K562 (cell line): ENCODE results near the gene NAV2. TPM values are rescaled to one million over a fixed set of nuclear protein-coding genes. Genes with fewer than 3 reads are reported as not detected.

ENCODE experiments used
- ATAC-seq: fragments of 200-7000 bp; cut with Tn5 transposase; 3 replicates; pipeline ENCODE4 v1.9.1; 2020; ENCODE audit warnings: moderate library complexity
- BruUV-seq: library from RNA; stranded (reverse); fragments of 400-500 nt; replicated peaks from 2 replicates; lab custom pipeline; 2021; lab: Mats Ljungman, UMichigan
- CTCF ChIA-PET: fragments of 300-600 bp; formaldehyde crosslinking; extraction: SDS; loops from one replicate; lab custom pipeline; 2021; ENCODE audit warnings: low intra/inter-chr PET ratio; lab: Yijun Ruan, JAX
- POLR2A ChIA-PET: fragments of 300-600, 350-650 bp; sonication (Branson Sonifier 250); formaldehyde crosslinking; extraction: SDS; loops from one replicate; lab custom pipeline; 2021; ENCODE audit warnings: antibody characterized with exemption, inconsistent platforms; lab: Yijun Ruan, JAX
- DNase-seq, 4 experiments: peaks; one replicate each; pipeline versions ENCODE4 v3.0.0 to v3.0.0-alpha.2; 2011 to 2018; ENCODE audit warnings: low spot score in 3 of 4, mixed read lengths in 3 of 4; ENCODE audit errors: extremely low read depth in 1 of 4
- FAIRE-seq: peaks from 2 replicates; lab custom pipeline; 2011; peaks lifted over from hg19 to GRCh38; lab: Jason Lieb, UNC
- H2AFZ ChIP-seq: 2 replicates; pipeline ENCODE4 v1.6.0; 2011; ENCODE audit warnings: low read depth, low read length, control low read depth, inconsistent platforms
- H3K27ac ChIP-seq: fragments of 200-600 bp; 3 replicates; pipeline ENCODE4 v1.8.0; 2011; ENCODE audit warnings: low read depth, mild to moderate bottlenecking, control low read depth, inconsistent platforms, low read length, moderate library complexity, mixed read lengths; ENCODE audit errors: extremely low read depth
- H3K27me3 ChIP-seq, 2 experiments: fragments of 300-600 bp in 1 of 2; 2 replicates in 1 of 2; 3 replicates in 1 of 2; pipeline versions ENCODE4 v1.6.0 to v1.8.0; 2011; ENCODE audit warnings: inconsistent platforms in 2 of 2, low read length in 2 of 2, mild to moderate bottlenecking in 1 of 2, mixed read lengths in 1 of 2, moderate library complexity in 1 of 2; ENCODE audit not compliant: control insufficient read depth in 2 of 2, insufficient read depth in 2 of 2
- H3K36me3 ChIP-seq: fragments of 300-600 bp; 3 replicates; pipeline ENCODE4 v1.8.0; 2011; ENCODE audit warnings: mild to moderate bottlenecking, low read length, inconsistent platforms; ENCODE audit not compliant: control insufficient read depth, insufficient read depth
- H3K4me1 ChIP-seq, 2 experiments: fragments of 200-600 bp in 1 of 2; replicated peaks in 1 of 2; 2 replicates in 1 of 2; 3 replicates in 1 of 2; pipeline versions ENCODE4 v1.5.1 to v1.8.0; 2011; ENCODE audit warnings: inconsistent platforms in 2 of 2, low read length in 2 of 2, mild to moderate bottlenecking in 1 of 2, mixed read lengths in 1 of 2, moderate library complexity in 1 of 2; ENCODE audit not compliant: control insufficient read depth in 2 of 2, insufficient read depth in 2 of 2
- H3K4me2 ChIP-seq: 2 replicates; pipeline ENCODE4 v1.6.1; 2011; ENCODE audit warnings: low read length, control low read depth, inconsistent platforms, mixed read lengths; ENCODE audit not compliant: insufficient read depth
- H3K4me3 ChIP-seq: fragments of 200-600 bp; sonication (generic), shearing (Covaris generic); 2 replicates; pipeline ENCODE4 v1.5.1; 2016; ENCODE audit warnings: control low read depth, inconsistent platforms
- H3K79me2 ChIP-seq: fragments of 200-600 bp; 3 replicates; pipeline ENCODE4 v1.8.0; 2011; ENCODE audit warnings: low read length, inconsistent platforms; ENCODE audit not compliant: control insufficient read depth, insufficient read depth
- H3K9ac ChIP-seq, 2 experiments: 2 replicates each; pipeline versions ENCODE4 v1.6.0 to v1.6.1; 2011; ENCODE audit warnings: low read depth in 2 of 2, low read length in 2 of 2, control low read depth in 1 of 2, inconsistent platforms in 1 of 2, mild to moderate bottlenecking in 1 of 2, mixed read lengths in 1 of 2; ENCODE audit not compliant: insufficient read depth in 1 of 2
- H3K9me1 ChIP-seq: one replicate; pipeline ENCODE4 v1.6.0; 2011; ENCODE audit warnings: inconsistent platforms, mild to moderate bottlenecking, low read length, moderate library complexity; ENCODE audit not compliant: control insufficient read depth, insufficient read depth
- H3K9me3 ChIP-seq: replicated peaks from 2 replicates; pipeline ENCODE4 v1.5.1; 2011; ENCODE audit warnings: low read depth, low read length, inconsistent platforms; ENCODE audit not compliant: control insufficient read depth, insufficient read depth
- H4K20me1 ChIP-seq: replicated peaks from 2 replicates; pipeline ENCODE4 v1.6.1; 2011; ENCODE audit warnings: low read length, inconsistent platforms, mixed read lengths; ENCODE audit not compliant: control insufficient read depth, insufficient read depth
- ARID1B ChIP-seq: fragments of 450-650 bp; IDR thresholded peaks from 2 replicates; pipeline ENCODE4 v1.6.1; 2016; ENCODE audit warnings: antibody characterized with exemption, mild to moderate bottlenecking, inconsistent platforms
- HMG20A ChIP-seq: fragments of 450-650 bp; formaldehyde crosslinking; conservative IDR thresholded peaks from 2 replicates; pipeline ENCODE4 v1.4.0; 2020; ENCODE audit warnings: mild to moderate bottlenecking, mixed read lengths
- MTA3 ChIP-seq: fragments of 450-650 bp; formaldehyde crosslinking; IDR thresholded peaks from 2 replicates; pipeline ENCODE4 v1.6.1; 2017; ENCODE audit warnings: mild to moderate bottlenecking, borderline replicate concordance
- NR2C2 ChIP-seq, 2 experiments: fragments of 200-800 bp in 1 of 2; sonication (Bioruptor generic) in 1 of 2; sonication (generic) in 1 of 2; formaldehyde crosslinking in 1 of 2; IDR thresholded peaks; 2 replicates each; pipeline versions ENCODE4 v1.6.1 to v1.8.0; 2016 to 2022; ENCODE audit warnings: mild to moderate bottlenecking in 1 of 2, missing compliant biosample characterization in 1 of 2, missing genetic modification characterization in 1 of 2, missing genetic modification reagents in 1 of 2
- TAF1 ChIP-seq: IDR thresholded peaks from 2 replicates; pipeline ENCODE4 v1.6.1; 2011; ENCODE audit warnings: mild to moderate bottlenecking, low read length, moderate library complexity; ENCODE audit not compliant: insufficient read depth, control insufficient read depth, severe bottlenecking; ENCODE audit errors: extremely low read depth
- TAF7 ChIP-seq: fragments of 450-650 bp; IDR thresholded peaks from 2 replicates; pipeline ENCODE4 v1.6.1; 2016; ENCODE audit warnings: missing genetic modification characterization, missing compliant biosample characterization
- ZBTB12 ChIP-seq: fragments of 250-450 bp; sonication (Bioruptor Pico); IDR thresholded peaks from 2 replicates; pipeline ENCODE4 v1.4.0; 2020
- ZBTB17 ChIP-seq: fragments of 450-650 bp; formaldehyde crosslinking; IDR thresholded peaks from 2 replicates; pipeline ENCODE4 v1.4.0; 2020; ENCODE audit warnings: mild to moderate bottlenecking
- ZNF133 ChIP-seq: fragments of 250-450 bp; sonication (Bioruptor Pico); IDR thresholded peaks from 2 replicates; pipeline ENCODE4 v1.4.0; 2020; ENCODE audit warnings: mild to moderate bottlenecking
- ZNF324 ChIP-seq: fragments of 250-450 bp; sonication (Bioruptor Pico); IDR thresholded peaks from 2 replicates; pipeline ENCODE4 v1.4.0; 2020; ENCODE audit warnings: mild to moderate bottlenecking
- WGBS: fragments of 100-300 bp; shearing (Covaris generic); methylation state at CpG from one replicate; pipeline ENCODE4 v1.1.6; 2016; ENCODE audit warnings: low coverage, mixed read lengths; ENCODE audit not compliant: insufficient coverage; ENCODE audit errors: missing lambda C conversion rate; 5-methylcytosine and 5-hydroxymethylcytosine counted together
- in situ Hi-C: fragments of 300-500 bp; cut with MboI; formaldehyde crosslinking; loops from 4 replicates; pipeline ENCODE4 v1.15.0; 2018; ENCODE audit warnings: inconsistent platforms, mixed read lengths
- intact Hi-C: fragments of 100-400 bp; cut with micrococcal nuclease; formaldehyde crosslinking; loops from 2 replicates; pipeline ENCODE4 v1.14.2; 2022
- polyA plus RNA-seq, 8 experiments: library from polyadenylated mRNA; depleted of rRNA in 4 of 8; stranded (reverse) in 5 of 8; unstranded in 3 of 8; fragments of >200 nt; fragmentation: Nextera tagmentation in 2 of 8; fragmentation: Illumina TruSeq in 1 of 8; extraction: Ambion mirVana in 2 of 8; extraction: Trizol in 1 of 8; gene quantifications; 2 replicates each; pipeline versions ENCODE4 v1.2.1 to v1.2.3, GENCODE V29; 2011 to 2014; ENCODE audit warnings: inconsistent platforms in 1 of 8, missing spikeins in 1 of 8
- total RNA-seq, 7 experiments: library from RNA; depleted of rRNA in 6 of 7; stranded (reverse); fragments of >200 nt in 6 of 7; fragmentation: Illumina TruSeq in 2 of 7; extraction: Trizol in 2 of 7; gene quantifications; 2 replicates each; pipeline versions ENCODE4 v1.2.1 to v1.2.3, GENCODE V29; 2011 to 2021; ENCODE audit warnings: low replicate concordance in 1 of 7
- TF ChIP-seq, protein P1 (sequence below): fragments of 250-450 bp; sonication (Bioruptor Pico); IDR thresholded peaks from 2 replicates; pipeline ENCODE4 v1.5.1; 2021; ENCODE audit warnings: mild to moderate bottlenecking

NAV2 gene
- total and polyA plus RNA-seq, 9 of the 15 experiments (the other 6 are each of a cell fraction or from before 2014, with no cell fraction given): 0.03 to 0.35 (median 0.05) TPM

DNA sequence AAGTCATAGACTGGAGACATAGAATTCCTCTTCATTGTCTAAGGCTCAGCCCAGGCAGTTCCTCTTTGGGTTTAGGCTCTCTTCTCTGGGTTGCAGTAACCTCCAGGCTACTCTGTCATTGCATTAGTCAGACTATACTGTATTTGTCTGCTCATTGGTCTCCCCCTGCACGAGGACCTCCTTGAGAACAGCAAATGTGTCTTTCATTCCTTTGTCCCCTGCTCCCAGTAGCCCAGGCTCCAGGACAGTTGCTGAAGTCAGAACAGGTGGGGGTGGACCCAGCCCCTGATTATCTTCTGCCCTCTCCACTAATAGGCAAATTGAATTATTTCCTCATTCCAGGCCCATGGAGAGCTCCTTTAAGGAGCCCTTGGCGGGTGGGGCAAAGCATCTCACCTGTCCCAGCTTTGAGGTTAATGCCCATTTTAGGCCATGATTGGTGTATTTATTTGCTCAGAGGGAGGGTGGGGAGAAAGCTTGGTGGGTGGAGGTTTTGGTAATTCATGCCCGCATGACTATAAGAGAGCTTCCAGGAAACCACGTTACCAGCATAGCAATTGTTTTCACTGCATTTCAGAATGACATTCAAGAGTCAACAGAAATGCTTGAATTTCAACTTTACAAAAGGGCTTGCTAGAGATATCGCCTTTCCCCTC lies 40.9 kb downstream of the NAV2 start:
- WGBS: 4% methylated on average over 5 of the region's 5 CpGs
- no peak overlapping the region for H3K4me2 ChIP-seq
- no peak overlapping the region for H2AFZ ChIP-seq
- H3K9me1 ChIP-seq: no peaks in the 10 kb centered on the region
- H4K20me1 ChIP-seq: 0 out of 2 replicates have a peak, but pooled peaks cover 4% of the 10 kb centered on the region
- peaks cover 7 to 9% of the 10 kb centered on the region in 2 experiments; a peak in 3 of 5 replicates for H3K27me3 ChIP-seq
- DNase-seq: no peak
- FAIRE-seq: no peak
- BruUV-seq: no TSS peak
- H3K27ac ChIP-seq: no peak overlapping the region
- CTCF ChIA-PET: no interaction called here
- in situ Hi-C loops (loop anchor here (25.0 kb wide), 1 partner anchor 691 kb away; the partner anchor contains the start of gene MRGPRX2), intact Hi-C loops (no loop called here)
- H3K4me3 ChIP-seq: no peak overlapping the region
- no peak for TF ChIP-seq ZBTB17 (CRISPR knock-in tag)
- H3K79me2 ChIP-seq: no peaks in the 10 kb centered on the region
- no peak overlapping the region for H3K9ac ChIP-seq
- no peaks in the 10 kb centered on the region for H3K4me1 ChIP-seq
- POLR2A ChIA-PET: no interaction called here
- no peak for ATAC-seq
- H3K9me3 ChIP-seq: no peaks in the 10 kb centered on the region
- H3K36me3 ChIP-seq: no peaks in the 10 kb centered on the region

- in situ Hi-C loops: loop anchor here (25.0 kb wide), 1 partner anchor 695 kb away; the partner anchor contains the start of gene MRGPRX2
- no peaks in the 10 kb centered on the region for H3K79me2 ChIP-seq
- BruUV-seq: no TSS peak
- no peak overlapping the region for H2AFZ ChIP-seq
- H3K36me3 ChIP-seq: no peaks in the 10 kb centered on the region
- H3K4me3 ChIP-seq: no peak overlapping the region
- FAIRE-seq (no peak), DNase-seq (no peak), ATAC-seq (no peak)
- no peak overlapping the region for H3K27ac ChIP-seq
- no peaks in the 10 kb centered on the region for H3K4me1 ChIP-seq
- no peaks in the 10 kb centered on the region for H3K9me3 ChIP-seq
- H3K4me2 ChIP-seq: no peak overlapping the region
- H4K20me1 ChIP-seq: 0 out of 2 replicates have a peak, but pooled peaks cover 4% of the 10 kb centered on the region
- intact Hi-C loops: no loop called here
- ChIA-PET POLR2A (no interaction called here), CTCF (no interaction called here)
- no peak overlapping the region for H3K9ac ChIP-seq
- H3K9me1 ChIP-seq: no peaks in the 10 kb centered on the region
- WGBS: under 1% methylated on average over 10 of the region's 11 CpGs
- peaks cover 0 to 11% of the 10 kb centered on the region in 2 experiments; a peak in 2 of 5 replicates for H3K27me3 ChIP-seq
- TF ChIP-seq ZNF133 (no peak), ZNF324 (CRISPR knock-in tag) (no peak), TAF7 (tag) (no peak), NR2C2 (CRISPR knock-in tag; IDR thresholded peaks at IDR 0.05) (no peak), NR2C2 (tag; IDR thresholded peaks at IDR 0.05) (no peak), TAF1 (no peak), ARID1B (no peak), MTA3 (no peak), HMG20A (CRISPR knock-in tag) (no peak), ZBTB12 (CRISPR knock-in tag) (no peak)
- TF ChIP-seq, protein P1, sequence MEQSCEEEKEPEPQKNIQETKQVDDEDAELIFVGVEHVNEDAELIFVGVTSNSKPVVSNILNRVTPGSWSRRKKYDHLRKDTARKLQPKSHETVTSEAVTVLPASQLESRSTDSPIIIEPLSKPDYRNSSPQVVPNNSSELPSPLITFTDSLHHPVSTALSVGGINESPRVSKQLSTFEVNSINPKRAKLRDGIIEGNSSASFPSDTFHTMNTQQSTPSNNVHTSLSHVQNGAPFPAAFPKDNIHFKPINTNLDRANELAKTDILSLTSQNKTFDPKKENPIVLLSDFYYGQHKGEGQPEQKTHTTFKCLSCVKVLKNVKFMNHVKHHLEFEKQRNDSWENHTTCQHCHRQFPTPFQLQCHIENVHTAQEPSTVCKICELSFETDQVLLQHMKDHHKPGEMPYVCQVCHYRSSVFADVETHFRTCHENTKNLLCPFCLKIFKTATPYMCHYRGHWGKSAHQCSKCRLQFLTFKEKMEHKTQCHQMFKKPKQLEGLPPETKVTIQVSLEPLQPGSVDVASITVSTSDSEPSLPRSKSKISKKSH (CRISPR knock-in tag): no peak
Observed at GRCh38 chr11:19756675-19757475, 44.2 kb downstream of the NAV2 start.
